ENCODE measurements around the gene PADI4. TPM values are rescaled to one million over a fixed set of nuclear protein-coding genes. Genes with fewer than 3 reads are reported as not detected.

The PADI4 gene
- total and polyA plus RNA-seq, 8 donors: 0.08 to 0.25 (median 0.18) TPM; not detected in 5

DNA sequence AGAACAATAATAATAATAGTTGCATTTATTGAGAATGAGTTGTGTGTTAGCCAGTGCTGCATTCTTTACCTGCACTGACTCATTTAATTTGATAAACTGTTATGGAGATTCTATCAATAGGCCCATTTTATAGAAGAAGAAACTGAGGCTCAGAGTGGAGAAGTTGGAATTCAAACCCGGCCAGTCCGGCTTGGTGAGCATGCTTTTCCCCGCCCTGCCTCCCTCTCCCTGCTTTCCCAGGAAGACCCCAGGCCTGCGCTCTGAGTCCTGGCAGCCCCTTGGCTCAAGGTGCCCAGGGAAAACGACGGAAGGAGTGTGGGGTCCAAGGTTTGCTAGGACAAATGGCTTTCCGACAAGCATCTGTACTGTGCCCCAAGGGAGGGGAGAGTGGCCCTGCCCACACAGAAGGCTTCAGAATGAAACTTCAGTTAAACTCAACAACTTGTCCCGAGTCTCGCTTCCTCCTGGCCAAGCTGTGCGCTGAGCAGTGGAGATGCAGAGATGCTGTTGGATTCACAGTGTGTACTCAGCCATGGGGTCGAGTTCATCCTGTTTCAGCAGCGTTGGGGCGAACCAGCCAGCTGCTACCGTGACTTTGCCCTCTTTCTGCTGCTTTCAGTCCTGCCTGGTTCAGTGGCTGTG, 40.7 kb downstream of the PADI4 start:
- intact Hi-C loops (cut with DNase I; ENCODE audit: low total_unique reads): no loop called here
- no peaks in the 10 kb centered on the region for H3K9me3 ChIP-seq
- 70 to 75% (median 71%) methylated on average over 14 of the region's 14 CpGs for WGBS, 5 donors
- H3K36me3 ChIP-seq: no peaks in the 10 kb centered on the region
- no peaks in the 10 kb centered on the region for H3K4me1 ChIP-seq
- no peak overlapping the region for H3K4me3 ChIP-seq
- TF ChIP-seq POLR2AphosphoS5 (IDR thresholded peaks at IDR 0.05): no peak
- TF ChIP-seq POLR2A (IDR thresholded peaks at IDR 0.05): no peak
- TF ChIP-seq EP300 (IDR thresholded peaks at IDR 0.05): no peak
- TF ChIP-seq, protein P1, sequence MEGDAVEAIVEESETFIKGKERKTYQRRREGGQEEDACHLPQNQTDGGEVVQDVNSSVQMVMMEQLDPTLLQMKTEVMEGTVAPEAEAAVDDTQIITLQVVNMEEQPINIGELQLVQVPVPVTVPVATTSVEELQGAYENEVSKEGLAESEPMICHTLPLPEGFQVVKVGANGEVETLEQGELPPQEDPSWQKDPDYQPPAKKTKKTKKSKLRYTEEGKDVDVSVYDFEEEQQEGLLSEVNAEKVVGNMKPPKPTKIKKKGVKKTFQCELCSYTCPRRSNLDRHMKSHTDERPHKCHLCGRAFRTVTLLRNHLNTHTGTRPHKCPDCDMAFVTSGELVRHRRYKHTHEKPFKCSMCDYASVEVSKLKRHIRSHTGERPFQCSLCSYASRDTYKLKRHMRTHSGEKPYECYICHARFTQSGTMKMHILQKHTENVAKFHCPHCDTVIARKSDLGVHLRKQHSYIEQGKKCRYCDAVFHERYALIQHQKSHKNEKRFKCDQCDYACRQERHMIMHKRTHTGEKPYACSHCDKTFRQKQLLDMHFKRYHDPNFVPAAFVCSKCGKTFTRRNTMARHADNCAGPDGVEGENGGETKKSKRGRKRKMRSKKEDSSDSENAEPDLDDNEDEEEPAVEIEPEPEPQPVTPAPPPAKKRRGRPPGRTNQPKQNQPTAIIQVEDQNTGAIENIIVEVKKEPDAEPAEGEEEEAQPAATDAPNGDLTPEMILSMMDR (IDR thresholded peaks at IDR 0.05): no peak
- no peak overlapping the region for H3K27ac ChIP-seq
- no peak for DNase-seq
- H3K27me3 ChIP-seq: peaks cover 0 to 53% (median 0%) of the 10 kb centered on the region in 3 donors

DNA sequence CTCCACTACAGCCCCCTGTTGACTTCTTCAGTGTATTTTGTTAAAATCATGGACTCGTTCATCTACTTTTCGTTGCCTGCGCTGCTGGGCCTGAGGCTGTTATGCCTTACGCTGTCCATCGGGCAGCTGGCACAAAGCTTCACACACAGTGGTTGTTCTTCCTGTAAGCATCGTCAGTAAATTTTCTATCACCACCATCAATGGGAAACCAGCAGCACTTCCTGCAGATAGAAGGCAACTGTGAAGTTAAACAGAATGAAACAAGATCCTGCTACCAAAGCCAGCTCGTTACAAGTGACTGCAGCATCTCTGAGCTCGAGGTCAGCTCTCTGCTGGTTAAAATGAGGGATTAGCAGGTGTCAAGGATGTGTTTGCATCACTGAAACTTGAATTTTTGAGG, 42.1 kb downstream of the PADI4 start:
- Histone ChIP-seq H3K27ac (no peak overlapping the region), H3K4me3 (no peak overlapping the region), H3K36me3 (no peaks in the 10 kb centered on the region), H3K9me3 (no peaks in the 10 kb centered on the region), H3K27me3 (peaks cover 0 to 53% (median 0%) of the 10 kb centered on the region in 3 donors), H3K4me1 (no peaks in the 10 kb centered on the region)
- intact Hi-C loops (cut with DNase I; ENCODE audit: low total_unique reads): no loop called here
- TF ChIP-seq, protein P1 (IDR thresholded peaks at IDR 0.05): no peak
- no peak for TF ChIP-seq EP300 (IDR thresholded peaks at IDR 0.05)
- TF ChIP-seq POLR2AphosphoS5 (IDR thresholded peaks at IDR 0.05): no peak
- no peak for TF ChIP-seq POLR2A (IDR thresholded peaks at IDR 0.05)
- DNase-seq: no peak
- 46 to 62% (median 58%) methylated on average over 8 of the region's 8 CpGs for WGBS, 5 donors

DNA sequence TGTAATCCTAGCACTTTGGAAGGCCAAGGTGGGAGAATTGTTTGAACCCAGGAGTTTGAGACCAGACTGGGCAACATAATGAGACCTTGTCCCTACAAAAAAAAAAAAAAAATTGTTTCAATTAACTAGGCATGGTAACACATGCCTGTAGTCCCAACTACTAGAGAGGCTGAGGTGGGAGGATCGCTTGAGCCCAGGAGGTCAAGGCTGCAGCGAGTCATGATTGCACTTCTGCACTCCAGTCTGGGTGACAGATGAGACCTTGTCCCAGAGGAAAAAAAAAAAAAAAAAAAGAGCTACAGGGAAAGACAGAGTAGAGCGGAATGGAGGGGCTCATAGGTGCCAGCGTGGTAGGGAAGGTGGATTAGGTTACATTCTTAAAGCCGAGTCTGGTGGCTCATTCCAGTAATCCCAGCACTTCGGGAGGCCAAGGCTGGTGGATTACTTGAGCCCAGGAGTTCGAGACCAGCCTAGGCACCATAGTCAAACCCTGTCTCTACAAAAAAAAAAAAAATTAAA, 43.0 kb downstream of the PADI4 start:
- Histone ChIP-seq H3K27me3 (peaks cover 0 to 58% (median 0%) of the 10 kb centered on the region in 3 donors), H3K4me1 (no peaks in the 10 kb centered on the region)

DNA sequence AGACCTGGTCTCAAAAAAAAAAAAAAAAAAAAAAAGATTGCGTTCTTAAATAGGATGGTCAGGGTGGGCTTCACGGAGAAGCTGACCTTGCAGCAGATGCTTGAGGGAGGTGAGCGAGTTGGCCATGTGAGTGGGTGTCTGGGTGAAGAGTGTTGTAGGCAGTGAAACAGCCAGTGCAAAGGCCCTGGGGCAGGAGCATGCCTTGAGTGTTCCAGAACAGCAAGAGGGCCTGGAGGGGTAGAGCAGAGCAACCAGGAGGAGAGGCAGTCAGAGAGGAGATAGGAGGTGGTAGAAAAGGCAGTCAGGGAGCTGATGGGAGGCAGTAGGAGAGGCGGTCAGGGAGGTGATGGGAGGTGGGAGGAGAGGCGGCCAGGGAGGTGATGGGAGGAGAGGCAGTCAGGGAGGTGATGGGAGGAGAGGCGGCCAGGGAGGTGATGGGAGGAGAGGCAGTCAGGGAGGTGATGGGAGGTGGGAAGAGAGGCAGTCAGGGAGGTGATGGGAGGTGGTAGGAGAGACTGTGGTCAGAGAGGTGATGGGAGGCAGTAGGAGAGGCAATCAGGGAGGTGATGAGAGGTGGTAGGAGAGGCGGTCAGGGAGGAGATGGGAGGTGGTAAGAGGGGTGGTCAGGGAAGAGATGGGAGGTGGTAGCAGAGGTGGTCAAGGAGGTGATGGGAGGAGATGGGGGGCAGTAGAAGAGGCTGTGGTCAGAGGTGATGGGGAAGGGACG, 43.8 kb downstream of the PADI4 start:
- intact Hi-C loops (cut with DNase I; ENCODE audit: low total_unique reads): no loop called here
- Histone ChIP-seq H3K4me3 (no peak overlapping the region), H3K36me3 (no peaks in the 10 kb centered on the region), H3K27me3 (peaks cover 0 to 55% (median 0%) of the 10 kb centered on the region in 3 donors), H3K4me1 (no peaks in the 10 kb centered on the region), H3K9me3 (no peaks in the 10 kb centered on the region), H3K27ac (no peak overlapping the region)
- no peak for TF ChIP-seq POLR2A (IDR thresholded peaks at IDR 0.05)
- no peak for TF ChIP-seq EP300 (IDR thresholded peaks at IDR 0.05)
- TF ChIP-seq, protein P1 (IDR thresholded peaks at IDR 0.05): no peak
- no peak for TF ChIP-seq POLR2AphosphoS5 (IDR thresholded peaks at IDR 0.05)
- 61 to 85% (median 80%) methylated on average over 7 to 8 of the region's 8 CpGs for WGBS, 5 donors
- DNase-seq: no peak

More for the DNA sequence above, 43.0 kb downstream of the PADI4 start:
- DNase-seq: no peak
- no peak overlapping the region for H3K27ac ChIP-seq
- TF ChIP-seq POLR2AphosphoS5 (IDR thresholded peaks at IDR 0.05) (no peak), EP300 (IDR thresholded peaks at IDR 0.05) (no peak), POLR2A (IDR thresholded peaks at IDR 0.05) (no peak)
- TF ChIP-seq, protein P1 (IDR thresholded peaks at IDR 0.05): no peak
- 70 to 83% (median 75%) methylated on average over 7 of the region's 7 CpGs for WGBS, 5 donors
- intact Hi-C loops (cut with DNase I; ENCODE audit: low total_unique reads): no loop called here
- H3K4me3 ChIP-seq: no peak overlapping the region
- H3K9me3 ChIP-seq: no peaks in the 10 kb centered on the region
- no peaks in the 10 kb centered on the region for H3K36me3 ChIP-seq
